NCI-H2196 treated with DMSO at 0.1 percent for 48 hours (cell line): ENCODE measurements around the gene CFL1.

Experiments
- DNase-seq: peaks from one replicate; lab custom pipeline; 2025; ENCODE audit not compliant: unreplicated experiment; lab: John Stamatoyannopoulos, UW

Gene CFL1

GRCh38 chr11:65888163-65888814, 30.3 kb upstream of the CFL1 start, which contains the start of gene FIBP:
Gene FIBP, minus strand, starts transcription at chr11:65888471. Its CDS starts 53 bp downstream, at chr11:65888418.
- peak; percentile 97 for DNase-seq

DNA sequence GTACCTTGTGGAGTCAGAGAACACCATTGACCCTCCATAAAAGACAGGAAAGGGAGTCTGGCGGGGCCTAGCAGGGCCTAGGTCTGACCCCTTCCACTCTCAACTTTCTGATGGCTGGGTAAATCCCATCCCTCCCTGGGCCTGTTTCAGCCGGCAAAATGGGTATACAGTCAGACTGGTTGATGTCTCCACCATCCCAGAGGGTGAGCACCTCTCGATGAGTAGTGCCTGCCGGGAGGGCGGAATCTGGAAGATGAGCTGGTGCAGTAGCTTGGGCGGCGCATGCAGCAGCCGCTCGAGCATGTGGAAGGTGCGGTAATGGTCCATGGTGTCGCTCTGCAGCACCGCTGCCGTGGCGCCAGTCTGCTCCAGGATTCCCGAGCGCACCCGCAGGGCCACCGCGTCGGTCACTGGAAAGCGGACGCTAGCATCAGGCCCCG, 29.8 kb upstream of the CFL1 start:
- no peak for DNase-seq

GRCh38 chr11:65886826-65887722, 29.1 kb upstream of the CFL1 start:
- no peak for DNase-seq

GRCh38 chr11:65885808-65886536, 28.0 kb upstream of the CFL1 start:
- no peak for DNase-seq

GRCh38 chr11:65885231-65885630, 27.3 kb upstream of the CFL1 start:
- no peak for DNase-seq

GRCh38 chr11:65884716-65885092, 26.7 kb upstream of the CFL1 start:
- peak; percentile 73 for DNase-seq

DNA sequence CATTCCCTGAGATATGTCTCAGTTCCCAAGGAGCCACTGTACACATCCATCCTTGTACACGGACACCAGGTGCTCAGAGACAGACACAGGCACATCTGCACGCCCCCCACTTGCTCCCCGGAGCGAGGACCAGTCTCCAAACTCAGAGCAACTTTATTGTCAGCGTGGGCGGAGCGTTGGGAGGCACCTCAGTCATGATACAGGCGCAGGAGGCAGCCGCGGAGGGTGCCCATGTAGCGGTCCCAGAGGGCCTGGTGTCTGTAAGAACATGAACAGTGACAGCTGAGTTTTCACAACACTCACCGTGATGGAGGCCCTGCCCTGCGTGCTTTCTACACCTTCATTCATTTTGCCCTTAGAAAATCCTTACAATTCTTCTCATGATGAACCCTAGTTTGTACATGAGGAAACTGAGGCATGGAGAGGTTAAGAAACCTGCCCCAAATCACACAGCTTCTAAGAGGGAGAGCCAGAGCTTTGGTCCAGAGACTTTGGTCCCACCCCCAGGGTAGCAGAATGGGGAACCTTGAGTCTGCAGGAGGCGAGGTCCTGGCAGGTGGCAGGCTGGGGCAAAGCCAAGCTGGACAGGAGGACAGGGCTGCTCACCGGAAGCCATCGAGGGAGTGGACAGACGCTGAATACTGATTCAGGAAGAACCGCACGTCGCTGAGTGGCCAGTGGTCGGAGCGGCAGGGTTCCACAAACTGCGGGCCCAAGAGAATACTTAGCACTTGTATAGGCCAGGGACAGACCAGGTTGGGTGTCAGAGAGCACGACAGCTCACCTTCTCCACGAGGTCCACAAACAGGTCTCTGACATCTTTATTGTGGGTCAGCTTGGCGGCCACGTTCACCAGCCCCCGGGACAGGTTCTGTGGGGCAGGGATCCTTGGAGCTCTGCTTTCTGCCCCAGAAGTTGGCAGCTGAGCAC, 26.1 kb upstream of the CFL1 start:
- DNase-seq, result no peak

DNA sequence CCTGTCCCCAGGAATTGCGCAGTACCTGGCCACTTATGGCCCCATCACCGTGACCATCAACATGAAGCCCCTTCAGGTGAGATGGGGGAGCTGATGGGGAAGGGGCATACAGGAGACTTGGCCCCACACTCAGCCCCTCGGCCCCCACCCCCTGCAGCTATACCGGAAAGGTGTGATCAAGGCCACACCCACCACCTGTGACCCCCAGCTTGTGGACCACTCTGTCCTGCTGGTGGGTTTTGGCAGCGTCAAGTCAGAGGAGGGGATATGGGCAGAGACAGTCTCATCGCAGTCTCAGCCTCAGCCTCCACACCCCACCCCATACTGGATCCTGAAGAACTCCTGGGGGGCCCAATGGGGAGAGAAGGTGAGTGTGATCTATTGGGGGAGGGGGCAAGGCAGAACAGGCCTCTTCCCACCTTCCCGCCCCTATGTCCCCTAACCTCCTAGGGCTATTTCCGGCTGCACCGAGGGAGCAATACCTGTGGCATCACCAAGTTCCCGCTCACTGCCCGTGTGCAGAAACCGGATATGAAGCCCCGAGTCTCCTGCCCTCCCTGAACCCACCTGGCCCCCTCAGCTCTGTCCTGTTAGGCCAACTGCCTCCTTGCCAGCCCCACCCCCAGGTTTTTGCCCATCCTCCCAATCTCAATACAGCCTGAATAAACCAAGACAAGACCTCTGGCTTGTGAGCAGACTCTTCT, 25.2 kb upstream of the CFL1 start:
- no peak for DNase-seq

DNA sequence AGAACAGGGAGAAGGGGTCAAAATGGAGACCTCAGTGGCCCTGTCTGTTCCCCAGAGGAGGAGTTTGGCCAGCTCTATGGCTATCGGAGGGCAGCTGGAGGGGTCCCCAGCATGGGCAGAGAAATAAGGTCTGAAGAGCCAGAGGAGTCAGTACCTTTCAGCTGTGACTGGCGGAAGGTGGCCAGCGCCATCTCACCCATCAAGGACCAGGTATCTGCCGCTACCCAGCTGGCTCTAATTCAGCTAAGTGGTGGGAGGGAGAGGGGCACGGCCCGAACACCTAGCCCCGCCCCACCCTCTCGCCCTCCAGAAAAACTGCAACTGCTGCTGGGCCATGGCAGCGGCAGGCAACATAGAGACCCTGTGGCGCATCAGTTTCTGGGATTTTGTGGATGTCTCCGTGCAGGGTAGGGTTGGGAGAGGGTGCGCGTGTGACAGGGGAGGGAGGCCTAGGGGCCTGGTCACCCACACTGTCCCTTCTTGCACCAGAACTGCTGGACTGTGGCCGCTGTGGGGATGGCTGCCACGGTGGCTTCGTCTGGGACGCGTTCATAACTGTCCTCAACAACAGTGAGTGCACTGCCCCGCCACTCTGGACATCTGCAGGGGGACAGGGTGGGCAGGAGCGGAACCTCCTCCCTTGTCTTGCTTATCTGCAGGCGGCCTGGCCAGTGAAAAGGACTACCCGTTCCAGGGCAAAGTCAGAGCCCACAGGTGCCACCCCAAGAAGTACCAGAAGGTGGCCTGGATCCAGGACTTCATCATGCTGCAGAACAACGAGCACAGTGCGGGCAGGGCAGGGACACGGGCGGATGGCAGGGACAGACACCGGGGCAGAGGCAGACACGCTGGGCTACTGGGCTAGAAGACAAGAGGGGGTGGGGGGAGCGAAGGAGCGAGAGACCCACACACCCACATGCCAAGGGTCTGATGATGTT, 24.4 kb upstream of the CFL1 start:
- no peak for DNase-seq

DNA sequence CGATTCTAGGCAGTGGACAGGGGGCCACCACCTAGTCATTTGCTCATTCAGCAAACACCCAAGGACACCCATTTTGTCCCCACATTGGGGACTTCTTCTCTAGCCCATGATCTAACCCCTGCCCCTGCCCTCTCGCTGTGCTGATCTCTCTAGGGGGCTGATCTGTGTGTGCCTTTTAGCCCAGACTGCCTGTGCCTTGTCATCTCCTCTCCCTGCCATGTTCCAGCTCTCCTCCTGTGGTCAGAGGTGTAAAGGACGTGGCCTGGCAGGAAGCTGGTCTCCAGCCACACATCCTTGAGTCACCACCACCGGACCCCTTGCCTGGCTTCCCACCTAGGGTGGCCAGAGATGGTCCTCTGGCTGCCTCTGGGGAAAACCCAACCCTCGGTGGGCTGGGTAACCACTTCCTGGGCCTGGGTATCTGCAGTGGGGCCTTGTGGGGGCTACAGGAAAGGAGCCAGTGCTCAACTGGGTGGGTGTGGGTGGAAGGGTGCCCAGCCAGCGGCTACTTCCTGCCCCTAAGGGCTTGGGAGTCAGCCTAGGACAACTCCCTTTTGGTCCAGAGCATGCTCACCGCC, 23.0 kb upstream of the CFL1 start:
- no peak for DNase-seq

DNA sequence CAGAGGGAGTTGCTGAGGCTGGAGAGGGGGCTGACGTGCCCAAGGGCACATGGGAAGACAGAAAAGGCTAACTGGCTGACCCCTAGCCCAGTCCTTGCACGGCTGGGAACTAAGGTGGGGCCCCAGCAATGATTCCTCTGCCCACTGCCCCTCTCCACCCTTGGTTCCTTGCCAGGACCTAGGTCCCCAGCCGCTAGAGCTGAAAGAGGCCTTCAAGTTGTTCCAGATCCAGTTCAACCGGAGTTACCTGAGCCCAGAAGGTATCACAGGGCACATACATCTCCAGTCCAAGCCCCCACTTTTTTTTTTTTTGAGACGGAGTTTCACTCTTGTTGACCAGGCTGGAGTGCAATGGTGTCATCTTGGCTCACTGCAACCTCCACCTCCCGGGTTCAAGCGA, 22.0 kb upstream of the CFL1 start:
- DNase-seq, result no peak

GRCh38 chr11:65879617-65880016, 21.6 kb upstream of the CFL1 start, which contains the start of gene CTSW:
Gene CTSW, plus strand, starts transcription at chr11:65879837. Its CDS starts 18 bp downstream, at chr11:65879855.
- DNase-seq, result no peak

- DNase-seq, result peak; percentile 95
These were observed 15.6 kb upstream of the CFL1 start for GRCh38 chr11:65873318-65874156.

DNA sequence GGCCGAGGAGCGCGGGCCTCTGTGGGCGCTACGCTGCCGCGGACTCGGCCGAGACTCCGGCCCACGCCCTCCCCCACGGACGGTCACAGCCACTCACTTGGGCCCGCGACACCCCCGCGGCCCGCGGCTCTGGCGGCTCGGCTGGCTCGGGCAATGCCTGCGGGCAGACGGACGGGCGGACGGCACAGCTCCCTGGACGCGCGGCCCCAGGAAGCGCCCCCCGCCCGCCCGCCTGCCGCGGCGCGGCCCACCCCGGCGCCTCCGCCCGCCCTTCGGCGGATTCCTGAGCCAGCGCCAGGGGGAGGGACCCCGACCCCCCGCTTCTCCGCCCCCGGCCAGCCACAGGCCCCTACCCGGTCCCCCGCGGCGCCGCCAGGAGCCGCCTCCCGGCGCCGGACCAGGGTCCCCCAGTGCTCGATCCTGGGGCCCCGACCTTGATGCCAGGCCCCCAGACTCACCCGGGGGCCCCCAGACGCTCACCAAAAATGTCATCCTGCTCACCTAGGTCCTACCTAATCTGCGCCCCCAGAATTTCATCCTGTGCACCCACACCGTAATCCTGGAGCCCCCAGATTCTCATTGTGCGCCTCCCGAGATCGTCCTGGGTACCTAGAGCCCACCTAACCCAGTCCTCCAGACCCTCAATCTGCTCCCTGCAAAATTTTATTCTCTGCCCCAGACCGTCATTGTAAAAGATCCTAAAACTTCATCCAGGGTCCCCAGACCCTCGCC, 14.8 kb upstream of the CFL1 start, which contains the start of gene EFEMP2:
EFEMP2 (minus strand) TSS at position 215 of the 732 bp plus-strand sequence. CDS start 446 bp downstream, outside the sequence.
- no peak for DNase-seq

DNA sequence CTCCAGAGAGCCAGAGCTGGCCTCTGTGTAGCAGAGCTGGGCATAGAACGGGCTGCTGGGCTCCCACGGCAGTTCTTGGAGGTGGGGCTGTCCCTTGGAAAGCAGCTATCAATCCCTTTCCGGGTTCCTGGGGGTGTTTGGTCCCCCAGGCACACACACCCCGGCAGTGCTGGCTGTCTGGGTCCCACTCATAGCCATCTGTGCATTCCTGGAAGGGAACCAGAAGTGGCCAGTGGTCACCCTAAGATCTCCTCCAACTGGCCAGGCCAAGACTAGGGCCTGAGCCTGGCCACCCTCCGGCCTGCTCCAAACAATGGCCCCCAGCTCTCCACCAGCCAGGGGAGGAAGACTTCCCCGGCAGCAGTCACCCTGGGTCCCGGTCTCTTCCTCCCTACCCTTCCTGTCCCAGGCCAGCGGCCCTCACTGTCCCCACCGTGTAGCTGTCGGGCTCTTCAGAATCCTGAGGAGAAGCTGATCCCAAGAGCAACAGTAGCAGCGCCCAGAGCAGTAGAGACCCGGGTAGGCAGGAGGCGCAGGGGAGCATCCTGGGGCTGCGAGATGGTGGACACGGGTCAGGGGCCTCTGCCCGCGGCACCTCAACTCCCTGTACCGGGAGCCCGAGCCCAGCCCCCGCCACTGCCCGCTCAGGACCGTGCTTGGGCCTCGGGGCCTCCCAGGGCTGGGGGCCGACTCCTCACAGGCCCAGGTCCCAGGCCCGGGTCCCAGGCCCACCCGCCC, 14.0 kb upstream of the CFL1 start:
- DNase-seq, result no peak
